H1 (cell line): Measurements from ENCODE around the gene FSIP1. TPM values are rescaled to one million over a fixed set of nuclear protein-coding genes. Genes with fewer than 3 reads are reported as not detected.

ENCODE experiments used
- CTCF ChIA-PET: fragments of 300-600 bp; sonication (Branson Sonifier 250); formaldehyde crosslinking; loops from one replicate; lab custom pipeline; 2021; ENCODE audit not compliant: partially characterized antibody; lab: Charles Lee
- POLR2A ChIA-PET: fragments of 300-600 bp; sonication (Branson Sonifier 250); formaldehyde crosslinking; loops from one replicate; lab custom pipeline; 2021; ENCODE audit warnings: inconsistent platforms; ENCODE audit not compliant: partially characterized antibody; lab: Charles Lee
- DNase-seq, 2 experiments: peaks; one replicate each; pipeline versions ENCODE4 v3.0.0 to v3.0.0-alpha.2; 2010 to 2022; ENCODE audit warnings: low spot score in 2 of 2, low read depth in 1 of 2, mixed read lengths in 1 of 2
- FAIRE-seq: peaks from 2 replicates; lab custom pipeline; 2011; peaks lifted over from hg19 to GRCh38; lab: Jason Lieb, UNC
- H2AFZ ChIP-seq: 2 replicates; pipeline ENCODE4 v1.8.1; 2012; ENCODE audit warnings: low read length, inconsistent platforms
- H2AK5ac ChIP-seq: 2 replicates; pipeline ENCODE4 v1.6.1; 2013; ENCODE audit warnings: low read depth, low read length
- H2BK120ac ChIP-seq: replicated peaks from 2 replicates; pipeline ENCODE3; 2013; ENCODE audit warnings: low read depth, low read length, inconsistent platforms
- H2BK12ac ChIP-seq: 2 replicates; pipeline ENCODE4 v1.6.1; 2013; ENCODE audit warnings: low read depth, low read length
- H2BK15ac ChIP-seq: 2 replicates; pipeline ENCODE4 v1.6.1; 2013; ENCODE audit warnings: low read length
- H2BK20ac ChIP-seq: 2 replicates; pipeline ENCODE4 v1.6.1; 2013; ENCODE audit warnings: low read length
- H2BK5ac ChIP-seq: 2 replicates; pipeline ENCODE4 v1.6.1; 2013; ENCODE audit warnings: low read depth, low read length
- H3K14ac ChIP-seq: 2 replicates; pipeline ENCODE4 v1.6.1; 2013; ENCODE audit warnings: inconsistent platforms; ENCODE audit not compliant: insufficient read length
- H3K18ac ChIP-seq: 2 replicates; pipeline ENCODE4 v1.6.1; 2013; ENCODE audit warnings: low read length; ENCODE audit errors: extremely low read depth
- H3K23ac ChIP-seq: 2 replicates; pipeline ENCODE4 v1.6.1; 2013; ENCODE audit warnings: inconsistent platforms; ENCODE audit not compliant: insufficient read length
- H3K23me2 ChIP-seq: 2 replicates; pipeline ENCODE4 v1.6.1; 2013; ENCODE audit warnings: low read depth, low read length
- H3K27ac ChIP-seq: 2 replicates; pipeline ENCODE4 v1.6.1; 2011; ENCODE audit warnings: low read depth, low read length, inconsistent platforms
- H3K27me3 ChIP-seq, 4 experiments: replicated peaks in 1 of 4; 1 replicate in 1 of 4; 2 replicates in 3 of 4; pipeline versions ENCODE4 v1.6.1 to v1.8.1; 2011 to 2013; ENCODE audit warnings: low read length in 3 of 4, mild to moderate bottlenecking in 3 of 4, inconsistent platforms in 2 of 4, mixed read lengths in 2 of 4, moderate library complexity in 1 of 4; ENCODE audit not compliant: control insufficient read depth in 3 of 4, insufficient read depth in 3 of 4; ENCODE audit errors: extremely low read depth in 1 of 4
- H3K36me3 ChIP-seq, 4 experiments: 2 replicates each; pipeline versions ENCODE4 v1.6.1 to v1.8.1; 2011 to 2013; ENCODE audit warnings: mild to moderate bottlenecking in 4 of 4, low read length in 3 of 4, moderate library complexity in 2 of 4, control low read depth in 1 of 4, inconsistent platforms in 1 of 4; ENCODE audit not compliant: insufficient read depth in 4 of 4, control insufficient read depth in 2 of 4
- H3K4ac ChIP-seq: replicated peaks from 2 replicates; pipeline ENCODE3; 2013; ENCODE audit warnings: low read length, low read depth, mixed read lengths, inconsistent platforms; ENCODE audit not compliant: insufficient read length
- H3K4me1 ChIP-seq, 4 experiments: replicated peaks in 1 of 4; 1 replicate in 1 of 4; 2 replicates in 3 of 4; pipeline versions ENCODE4 v1.6.1 to v1.8.1; 2011 to 2013; ENCODE audit warnings: low read length in 3 of 4, inconsistent platforms in 2 of 4, mixed read lengths in 1 of 4; ENCODE audit not compliant: insufficient read depth in 4 of 4, control insufficient read depth in 3 of 4
- H3K4me2 ChIP-seq, 2 experiments: 2 replicates each; pipeline versions ENCODE4 v1.6.1 to v1.8.1; 2011 to 2013; ENCODE audit warnings: low read depth in 2 of 2, low read length in 2 of 2, control low read depth in 1 of 2, inconsistent platforms in 1 of 2, mild to moderate bottlenecking in 1 of 2; ENCODE audit not compliant: insufficient read depth in 1 of 2
- H3K4me3 ChIP-seq, 4 experiments: fragments of 200-600, 300-600 bp in 1 of 4; sonication (generic), shearing (Covaris generic), sonication (Bioruptor Twin) in 1 of 4; 2 replicates each; pipeline versions ENCODE4 v1.5.1 to v1.8.1; 2011 to 2016; ENCODE audit warnings: low read length in 4 of 4, low read depth in 3 of 4, control low read depth in 2 of 4, inconsistent platforms in 2 of 4, mild to moderate bottlenecking in 2 of 4, mixed read lengths in 1 of 4, moderate library complexity in 1 of 4; ENCODE audit not compliant: insufficient read depth in 2 of 4; ENCODE audit errors: extremely low read depth in 1 of 4
- H3K56ac ChIP-seq: replicated peaks from 2 replicates; pipeline ENCODE3; 2013; ENCODE audit warnings: low read depth, mild to moderate bottlenecking, mixed read lengths, low read length, inconsistent platforms; ENCODE audit not compliant: insufficient read length
- H3K79me1 ChIP-seq: 2 replicates; pipeline ENCODE4 v1.6.1; 2013; ENCODE audit warnings: low read depth, low read length, control low read depth
- H3K79me2 ChIP-seq, 2 experiments: 2 replicates each; pipeline versions ENCODE4 v1.6.1 to v1.8.1; 2012 to 2013; ENCODE audit warnings: low read length in 2 of 2, mild to moderate bottlenecking in 2 of 2, inconsistent platforms in 1 of 2; ENCODE audit not compliant: insufficient read depth in 2 of 2, control insufficient read depth in 1 of 2
- H3K9ac ChIP-seq, 4 experiments: replicated peaks in 1 of 4; 1 replicate in 1 of 4; 2 replicates in 3 of 4; pipeline versions ENCODE4 v1.6.1 to v1.8.1; 2011 to 2013; ENCODE audit warnings: low read depth in 3 of 4, low read length in 3 of 4, control low read depth in 2 of 4, mild to moderate bottlenecking in 2 of 4, moderate library complexity in 2 of 4, inconsistent platforms in 1 of 4; ENCODE audit errors: extremely low read depth in 1 of 4
- H3K9me3 ChIP-seq, 2 experiments: 2 replicates each; pipeline versions ENCODE4 v1.6.1 to v1.8.1; 2012 to 2013; ENCODE audit warnings: mild to moderate bottlenecking in 2 of 2, moderate library complexity in 2 of 2, control low read depth in 1 of 2, inconsistent platforms in 1 of 2, low read depth in 1 of 2, low read length in 1 of 2, mixed read lengths in 1 of 2; ENCODE audit not compliant: insufficient read depth in 2 of 2
- H4K20me1 ChIP-seq, 2 experiments: replicated peaks in 1 of 2; 2 replicates each; pipeline versions ENCODE3 to v1.8.1; 2011 to 2013; ENCODE audit warnings: inconsistent platforms in 2 of 2, low read length in 2 of 2, mild to moderate bottlenecking in 1 of 2; ENCODE audit not compliant: insufficient read depth in 2 of 2, control insufficient read depth in 1 of 2
- H4K5ac ChIP-seq: 2 replicates; pipeline ENCODE4 v1.6.1; 2013; ENCODE audit warnings: low read length, low read depth, mixed read lengths, inconsistent platforms; ENCODE audit not compliant: insufficient read length
- H4K8ac ChIP-seq: 2 replicates; pipeline ENCODE4 v1.8.0; 2013; ENCODE audit warnings: mild to moderate bottlenecking, moderate library complexity, low read length, inconsistent platforms; ENCODE audit not compliant: insufficient read depth; ENCODE audit errors: extremely low read depth
- H4K91ac ChIP-seq: replicated peaks from 2 replicates; pipeline ENCODE3; 2013; ENCODE audit warnings: low read length, mixed read lengths, inconsistent platforms; ENCODE audit not compliant: insufficient read length
- CBX5 ChIP-seq: fragments of 300-800, 300-1000 bp; sonication (generic); IDR thresholded peaks from 2 replicates; pipeline ENCODE4 v1.7.1; 2016; ENCODE audit warnings: antibody characterized with exemption, low read length, low read depth
- RAD21 ChIP-seq, 2 experiments: IDR thresholded peaks in 1 of 2; conservative IDR thresholded peaks in 1 of 2; 2 replicates each; pipeline ENCODE4 v1.6.1; 2011; ENCODE audit warnings: low read depth in 2 of 2, low read length in 2 of 2, improper control_type of control experiment in 1 of 2, inconsistent platforms in 1 of 2, mild to moderate bottlenecking in 1 of 2, moderate library complexity in 1 of 2
- SP2 ChIP-seq: IDR thresholded peaks from 2 replicates; pipeline ENCODE4 v1.6.1; 2012; ENCODE audit warnings: mild to moderate bottlenecking, low read length, inconsistent platforms
- SP4 ChIP-seq: IDR thresholded peaks from 2 replicates; pipeline ENCODE4 v1.6.1; 2012; ENCODE audit warnings: low read length, inconsistent platforms
- WGBS, 2 experiments: shearing (Covaris generic) in 1 of 2; methylation state at CpG; one replicate each; pipeline versions ENCODE4 v1.1.6 to v1.1.7; 2013 to 2015; ENCODE audit warnings: low lambda C conversion rate in 2 of 2, mixed read lengths in 2 of 2, inconsistent platforms in 1 of 2, low coverage in 1 of 2, missing lambda C conversion rate in 1 of 2; ENCODE audit not compliant: insufficient replicate concordance in 2 of 2, insufficient coverage in 1 of 2, insufficient read length in 1 of 2; ENCODE audit errors: extremely low coverage in 1 of 2, missing lambda C conversion rate in 1 of 2; 5-methylcytosine and 5-hydroxymethylcytosine counted together
- polyA plus RNA-seq, 7 experiments: library from polyadenylated mRNA; depleted of rRNA in 3 of 7; stranded (reverse) in 5 of 7; unstranded in 2 of 7; fragments of >200 nt in 5 of 7; fragments of 200-250 nt in 2 of 7; gene quantifications; 1 replicate in 5 of 7; 2 replicates in 1 of 7; 4 replicates in 1 of 7; pipeline versions ENCODE4 v1.2.1 to v1.2.3, GENCODE V29; 2011 to 2013; ENCODE audit warnings: missing spikeins in 2 of 7, mixed read lengths in 2 of 7
- total RNA-seq: library from RNA; stranded (reverse); fragmentation: NEBNext Ultra II Directional; extraction: Animal tissue kit (Norgen Biotek cat#: 25700); gene quantifications from 2 replicates; pipeline ENCODE4 v1.2.1, GENCODE V29; 2021
- TF ChIP-seq, protein P1 (sequence below): IDR thresholded peaks from 2 replicates; pipeline ENCODE4 v1.6.1; 2012; ENCODE audit warnings: inconsistent platforms

Gene FSIP1
- total and polyA plus RNA-seq, 2 of the 8 experiments (the other 6 are each of a cell fraction or from before 2014, with no cell fraction given) = 0.18 to 1.3 TPM

DNA sequence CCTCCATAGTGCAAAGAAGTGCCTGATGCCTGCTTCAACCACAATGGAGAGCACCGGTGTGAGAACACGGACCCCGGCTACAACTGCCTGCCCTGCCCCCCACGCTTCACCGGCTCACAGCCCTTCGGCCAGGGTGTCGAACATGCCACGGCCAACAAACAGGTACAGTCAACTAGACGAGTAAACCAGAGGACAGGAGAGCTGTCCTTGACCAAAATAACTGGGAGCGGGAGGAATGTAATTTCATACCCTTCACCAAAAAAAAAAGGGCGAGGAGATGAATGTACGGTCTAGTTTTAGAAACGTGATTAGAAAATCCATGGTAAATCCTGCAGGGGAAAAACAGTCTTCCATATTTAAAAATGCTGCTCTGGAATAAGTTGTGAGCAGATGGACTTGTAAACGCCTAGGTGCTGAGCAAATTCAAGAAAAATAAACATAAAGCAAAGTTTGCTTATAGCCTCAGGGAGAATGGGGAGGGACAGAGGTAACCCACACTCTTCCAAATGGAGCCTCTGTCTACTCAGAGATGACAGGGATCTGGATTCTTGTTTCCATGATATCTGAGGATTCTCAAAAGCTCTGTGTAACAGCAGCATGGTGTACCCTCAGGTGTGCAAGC, 193.3 kb downstream of the FSIP1 start:
- 88% methylated on average over 14 of the region's 14 CpGs; no CpG with 5 or more reads in 1 of the 2 experiments for WGBS, 2 experiments
- CTCF ChIA-PET = no interaction called here
- FAIRE-seq = no peak
- TF ChIP-seq CBX5 (no peak), SP4 (no peak), SP2 (no peak), RAD21 (IDR thresholded peaks at IDR 0.05 in 1 of 2, conservative IDR thresholded peaks at IDR 0.05 in 1 of 2; ENCODE audit: low read depth in 2 of 2, low read length in 2 of 2) (no peak)
- TF ChIP-seq, protein P1, sequence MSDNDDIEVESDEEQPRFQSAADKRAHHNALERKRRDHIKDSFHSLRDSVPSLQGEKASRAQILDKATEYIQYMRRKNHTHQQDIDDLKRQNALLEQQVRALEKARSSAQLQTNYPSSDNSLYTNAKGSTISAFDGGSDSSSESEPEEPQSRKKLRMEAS = no peak

More for the DNA sequence above, 193.3 kb downstream of the FSIP1 start:
- Histone ChIP-seq H3K23ac (no peak overlapping the region), H3K4me3 (no peak overlapping the region), H4K91ac (no peak overlapping the region), H3K4ac (no peak overlapping the region), H3K56ac (no peak overlapping the region), H2BK15ac (no peak overlapping the region), H3K36me3 (peaks cover 59 to 99% (median 93%) of the 10 kb centered on the region in 4 experiments), H4K8ac (no peak overlapping the region), H3K9me3 (no peaks in the 10 kb centered on the region), H3K4me2 (no peak overlapping the region), H3K23me2 (no peaks in the 10 kb centered on the region), H2AFZ (no peak overlapping the region), H3K27ac (no peak overlapping the region), H3K9ac (no peak overlapping the region), H3K18ac (no peak overlapping the region), H2BK5ac (no peak overlapping the region), H3K79me1 (no peaks in the 10 kb centered on the region), H4K20me1 (peaks cover 0 to 2% of the 10 kb centered on the region in 2 experiments), H2AK5ac (no peak overlapping the region), H2BK12ac (no peak overlapping the region), H4K5ac (no peak overlapping the region), H3K79me2 (no peaks in the 10 kb centered on the region), H2BK20ac (no peak overlapping the region), H3K4me1 (no peaks in the 10 kb centered on the region), H2BK120ac (no peak overlapping the region), H3K14ac (no peak overlapping the region), H3K27me3 (no peaks in the 10 kb centered on the region)
- no peak for DNase-seq
- POLR2A ChIA-PET = interaction anchor here (2.1 to 16.2 kb wide), 2 partner anchors 8 to 10 kb away, joined by 7 to 117 read pairs; partner anchors contain the start of gene THBS1
